Stomach (tissue), 9 donors: ENCODE results near the gene AR. TPM values are rescaled to one million over a fixed set of nuclear protein-coding genes. Genes with fewer than 3 reads are reported as not detected.

Experiments used
- DNase-seq, 2 donors: peaks; one replicate each; pipeline versions ENCODE4 v3.0.0 to v3.0.0-alpha.2; 2013 to 2019
- H3K27ac ChIP-seq, 5 donors: fragments of 200-600 bp in 4 of 5; sonication (generic) in 4 of 5; one replicate each; pipeline ENCODE4 v1.5.1; 2013 to 2019; ENCODE audit warnings: mild to moderate bottlenecking in 1 of 5, moderate library complexity in 1 of 5
- H3K27me3 ChIP-seq, 3 donors: fragments of 200-600 bp; sonication (generic); one replicate each; pipeline ENCODE4 v1.5.1; 2017 to 2019; ENCODE audit warnings: mixed run types in 1 of 3
- H3K36me3 ChIP-seq, 4 donors: fragments of 200-600 bp; sonication (generic); 1 replicate in 3 of 4; 2 replicates in 1 of 4; pipeline ENCODE4 v1.5.1; 2016 to 2019
- H3K4me1 ChIP-seq, 4 donors: fragments of 200-600 bp; sonication (generic); one replicate each; pipeline ENCODE4 v1.5.1; 2016 to 2019
- H3K4me3 ChIP-seq, 4 donors: fragments of 200-600 bp; sonication (generic) in 3 of 4; one replicate each; pipeline ENCODE4 v1.5.1; 2016 to 2019; ENCODE audit warnings: mild to moderate bottlenecking in 1 of 4
- H3K9me3 ChIP-seq, 4 donors: fragments of 200-600 bp; sonication (generic); one replicate each; pipeline ENCODE4 v1.5.1; 2016 to 2019
- CTCF ChIP-seq, 7 experiments: fragments of 450-650 bp in 4 of 7; fragments of 200-600 bp in 3 of 7; sonication (generic) in 3 of 7; IDR thresholded peaks; one replicate each; pipeline ENCODE4 v1.5.1; 2016 to 2019; ENCODE audit warnings: antibody characterized with exemption in 7 of 7, control low read depth in 2 of 7, mild to moderate bottlenecking in 1 of 7
- EP300 ChIP-seq: sonication (generic); formaldehyde crosslinking; IDR thresholded peaks from one replicate; pipeline ENCODE4 v1.6.1; 2017; ENCODE audit warnings: antibody characterized with exemption
- POLR2A ChIP-seq, 4 donors: fragments of 450-650 bp; IDR thresholded peaks; one replicate each; pipeline ENCODE4 v1.6.1; 2016; ENCODE audit warnings: antibody characterized with exemption in 4 of 4, control low read depth in 2 of 4, mild to moderate bottlenecking in 1 of 4, moderate library complexity in 1 of 4
- POLR2AphosphoS5 ChIP-seq, 3 donors: sonication (generic); formaldehyde crosslinking; IDR thresholded peaks; one replicate each; pipeline ENCODE4 v1.6.1; 2016; ENCODE audit warnings: antibody characterized with exemption in 3 of 3
- WGBS, 5 donors: extraction: QIAGEN DNeasy Blood & Tissue Kit in 3 of 5; methylation state at CpG; one replicate each; pipeline versions ENCODE4 v1.1.5 to v1.1.7; 2013 to 2018; 5-methylcytosine and 5-hydroxymethylcytosine counted together
- intact Hi-C: fragments of 100-400 bp; cut with DNase I; formaldehyde crosslinking; loops from one replicate; pipeline ENCODE4 v1.15.1; 2023; ENCODE audit warnings: low total_unique reads
- polyA plus RNA-seq, 3 donors: library from polyadenylated mRNA; stranded (reverse); fragments of 200-250 nt; gene quantifications; one replicate each; pipeline ENCODE4 v1.2.3, GENCODE V29; 2013
- total RNA-seq, 5 donors: library from RNA; depleted of rRNA; stranded (reverse); fragments of >200 nt; gene quantifications; one replicate each; pipeline versions ENCODE4 v1.1.0 to v1.2.3, GENCODE V29; 2014 to 2016
- donor health status: healthy with polysubstance abuse.
- donor health status: Bipolar disorder and iron deficiency.
- donor health status: healthy.

AR gene
- total and polyA plus RNA-seq, 8 donors = 0.50 to 8.8 (median 1.4) TPM

DNA sequence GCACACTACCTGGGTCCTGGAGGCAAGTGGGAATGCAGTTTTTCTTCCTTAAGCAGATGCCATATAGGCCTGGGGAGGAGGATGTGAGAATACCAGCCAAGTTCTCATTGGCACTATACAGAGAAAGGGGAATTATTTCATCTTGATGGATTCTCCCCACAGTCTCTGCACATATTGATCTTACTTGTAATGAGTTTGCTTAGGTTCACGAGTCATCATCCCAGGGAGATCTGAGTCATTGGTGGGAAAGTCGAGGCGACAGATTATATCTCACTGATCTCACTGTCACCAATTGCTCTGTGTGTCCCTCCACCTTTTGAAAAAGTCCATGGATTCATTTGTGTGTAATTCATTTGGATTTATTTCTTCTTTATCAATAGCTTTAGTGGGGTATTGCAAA lies 156.8 kb downstream of the AR start:
- H3K36me3 ChIP-seq = no peaks in the 10 kb centered on the region
- H3K9me3 ChIP-seq = no peaks in the 10 kb centered on the region
- H3K27ac ChIP-seq = no peak overlapping the region
- H3K27me3 ChIP-seq = no peaks in the 10 kb centered on the region
- no peak for TF ChIP-seq POLR2A (IDR thresholded peaks at IDR 0.05)
- TF ChIP-seq EP300 = no peak
- TF ChIP-seq CTCF (IDR thresholded peaks at IDR 0.05) = no peak
- no peak for TF ChIP-seq POLR2AphosphoS5 (IDR thresholded peaks at IDR 0.05)
- DNase-seq = no peak
- H3K4me1 ChIP-seq = no peaks in the 10 kb centered on the region
- no peak overlapping the region for H3K4me3 ChIP-seq
- intact Hi-C loops = no loop called here
- 60 to 83% (median 62%) methylated on average over 3 of the region's 3 CpGs for WGBS, 5 donors

DNA sequence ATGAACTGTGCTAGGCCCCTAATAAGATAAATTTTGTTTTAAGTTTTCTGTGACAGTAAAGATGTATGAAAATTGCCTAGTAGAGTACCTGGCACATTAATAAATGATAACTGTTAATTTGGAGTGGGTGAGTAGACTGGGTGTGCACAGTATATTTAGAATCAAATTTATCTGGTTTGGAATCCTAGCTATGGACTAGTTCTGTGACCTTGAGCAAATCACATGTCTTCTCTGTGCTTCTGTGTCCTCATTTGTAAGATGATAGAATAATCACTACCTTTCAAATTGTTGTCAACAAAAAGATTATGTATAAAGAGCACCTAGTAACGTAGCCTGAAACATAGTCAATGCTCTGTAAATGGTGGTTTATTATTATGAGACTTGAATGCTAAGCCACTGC lies 170.2 kb downstream of the AR start:
- no peak for TF ChIP-seq EP300
- no peak for TF ChIP-seq CTCF (IDR thresholded peaks at IDR 0.05)
- TF ChIP-seq POLR2AphosphoS5 (IDR thresholded peaks at IDR 0.05) = no peak
- TF ChIP-seq POLR2A (IDR thresholded peaks at IDR 0.05) = no peak
- Histone ChIP-seq H3K9me3 (peaks cover 0 to 9% (median 3%) of the 10 kb centered on the region in 4 donors), H3K4me1 (no peaks in the 10 kb centered on the region), H3K27me3 (no peaks in the 10 kb centered on the region), H3K36me3 (peaks cover 0 to 8% (median 0%) of the 10 kb centered on the region in 4 donors), H3K27ac (no peak overlapping the region), H3K4me3 (no peak overlapping the region)
- DNase-seq = no peak
- 43 to 88% (median 76%) methylated on average over 1 of the region's 1 CpG for WGBS, 5 donors
- intact Hi-C loops = no loop called here

GRCh38 chrX:67717571-67717970 lies 173.8 kb downstream of the AR start:
- TF ChIP-seq EP300 (no peak), POLR2AphosphoS5 (IDR thresholded peaks at IDR 0.05) (no peak), CTCF (IDR thresholded peaks at IDR 0.05) (no peak), POLR2A (IDR thresholded peaks at IDR 0.05) (no peak)
- H3K36me3 ChIP-seq = no peaks in the 10 kb centered on the region
- no peaks in the 10 kb centered on the region for H3K27me3 ChIP-seq
- 92 to 100% (median 98%) methylated on average over 4 of the region's 4 CpGs for WGBS, 5 donors
- H3K27ac ChIP-seq = no peak overlapping the region
- intact Hi-C loops = no loop called here
- no peaks in the 10 kb centered on the region for H3K4me1 ChIP-seq
- H3K9me3 ChIP-seq = no peaks in the 10 kb centered on the region
- DNase-seq = no peak
- H3K4me3 ChIP-seq = no peak overlapping the region

DNA sequence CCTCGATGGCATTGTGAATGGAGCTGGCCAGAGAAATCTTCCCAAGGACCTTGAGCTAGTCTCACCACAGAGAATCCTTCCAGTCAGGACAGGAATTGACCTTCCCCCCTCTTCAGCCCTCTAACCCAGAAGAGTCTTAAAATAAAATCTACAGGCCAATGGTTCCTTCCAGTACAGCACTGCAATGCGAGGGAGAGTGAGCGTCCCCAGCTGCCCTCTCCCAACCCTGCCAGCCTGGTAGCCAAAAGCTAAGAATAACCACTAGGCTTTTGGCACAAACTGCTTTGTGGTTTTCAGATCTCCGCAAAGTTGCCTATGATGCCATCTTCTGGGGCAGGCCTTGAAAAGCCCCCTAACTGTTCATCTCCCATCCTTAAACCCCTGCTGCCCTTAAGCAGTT lies 175.1 kb downstream of the AR start:
- intact Hi-C loops = no loop called here
- Histone ChIP-seq H3K9me3 (no peaks in the 10 kb centered on the region), H3K27ac (no peak overlapping the region), H3K36me3 (no peaks in the 10 kb centered on the region), H3K4me1 (no peaks in the 10 kb centered on the region), H3K27me3 (no peaks in the 10 kb centered on the region), H3K4me3 (no peak overlapping the region)
- 73 to 92% (median 83%) methylated on average over 4 of the region's 4 CpGs for WGBS, 5 donors
- no peak for TF ChIP-seq EP300
- no peak for TF ChIP-seq CTCF (IDR thresholded peaks at IDR 0.05)
- TF ChIP-seq POLR2AphosphoS5 (IDR thresholded peaks at IDR 0.05) = no peak
- TF ChIP-seq POLR2A (IDR thresholded peaks at IDR 0.05) = no peak
- DNase-seq = no peak

DNA sequence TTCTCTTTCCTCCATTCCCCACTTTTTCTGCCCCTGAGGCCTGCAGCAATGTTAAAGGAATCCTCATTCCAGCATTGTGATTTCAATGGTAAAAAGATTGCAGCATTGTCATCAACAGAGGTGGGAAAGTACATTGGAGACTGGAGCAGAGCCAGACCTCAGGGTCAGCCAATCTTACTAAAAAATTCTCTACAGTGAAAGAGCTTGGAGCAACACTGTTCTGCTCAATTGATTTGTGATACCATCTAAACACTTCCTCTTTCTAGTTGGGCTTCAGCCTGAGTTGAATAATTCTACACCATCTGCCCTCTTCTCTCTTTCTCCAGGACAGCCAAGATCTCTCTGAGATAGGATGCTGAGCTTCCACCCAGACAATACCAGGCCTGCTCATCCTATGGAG lies 176.5 kb downstream of the AR start:
- no peaks in the 10 kb centered on the region for H3K36me3 ChIP-seq
- H3K9me3 ChIP-seq = no peaks in the 10 kb centered on the region
- no peak overlapping the region for H3K27ac ChIP-seq
- H3K4me3 ChIP-seq = no peak overlapping the region
- intact Hi-C loops = no loop called here
- no peak for DNase-seq
- no peaks in the 10 kb centered on the region for H3K27me3 ChIP-seq
- no peak for TF ChIP-seq EP300
- no peak for TF ChIP-seq POLR2A (IDR thresholded peaks at IDR 0.05)
- TF ChIP-seq CTCF (IDR thresholded peaks at IDR 0.05) = no peak
- TF ChIP-seq POLR2AphosphoS5 (IDR thresholded peaks at IDR 0.05) = no peak
- H3K4me1 ChIP-seq = no peaks in the 10 kb centered on the region
